CD14-positive monocyte (primary cell): ENCODE results near the gene AP2M1. TPM values are rescaled to one million over a fixed set of nuclear protein-coding genes. Genes with fewer than 3 reads are reported as not detected.
A peak's percentile ranks its signal among the peaks of the same experiment; 100 is the strongest.

Source experiments
- DNase-seq, 3 donors: peaks; one replicate each; pipeline ENCODE4 v3.0.0-alpha.2; 2011 to 2022
- H2AFZ ChIP-seq: 2 replicates; pipeline ENCODE4 v1.6.0; 2012; ENCODE audit warnings: mild to moderate bottlenecking, low read depth, low read length, inconsistent platforms; ENCODE audit not compliant: insufficient read depth, poor library complexity, severe bottlenecking
- H3K27ac ChIP-seq, 2 donors: 1 replicate in 1 of 2; 2 replicates in 1 of 2; pipeline ENCODE4 v1.5.1; 2012 to 2013; ENCODE audit warnings: low read length in 2 of 2, control low read depth in 1 of 2, inconsistent platforms in 1 of 2, low read depth in 1 of 2, mild to moderate bottlenecking in 1 of 2
- H3K27me3 ChIP-seq, 2 donors: one replicate each; pipeline versions ENCODE4 v1.6.0 to v1.6.1; 2011 to 2013; ENCODE audit warnings: low read length in 2 of 2; ENCODE audit not compliant: control insufficient read depth in 2 of 2, insufficient read depth in 2 of 2
- H3K36me3 ChIP-seq, 2 donors: replicated peaks in 1 of 2; 1 replicate in 1 of 2; 2 replicates in 1 of 2; pipeline versions ENCODE4 v1.5.1 to v1.6.1; 2012 to 2013; ENCODE audit warnings: low read length in 2 of 2, control low read depth in 1 of 2, inconsistent platforms in 1 of 2, mild to moderate bottlenecking in 1 of 2; ENCODE audit not compliant: insufficient read depth in 2 of 2, control insufficient read depth in 1 of 2
- H3K4me1 ChIP-seq, 2 donors: 1 replicate in 1 of 2; 2 replicates in 1 of 2; pipeline versions ENCODE4 v1.5.1 to v1.6.1; 2012 to 2013; ENCODE audit warnings: low read length in 2 of 2, control low read depth in 1 of 2, inconsistent platforms in 1 of 2, mild to moderate bottlenecking in 1 of 2, moderate library complexity in 1 of 2; ENCODE audit not compliant: insufficient read depth in 2 of 2, control insufficient read depth in 1 of 2
- H3K4me2 ChIP-seq: replicated peaks from 2 replicates; pipeline ENCODE3; 2012; ENCODE audit warnings: low read length, moderate library complexity, mild to moderate bottlenecking; ENCODE audit not compliant: poor library complexity, severe bottlenecking; ENCODE audit errors: extremely low read depth
- H3K4me3 ChIP-seq, 3 experiments: fragments of 200-600 bp in 1 of 3; sonication (generic) in 1 of 3; replicated peaks in 1 of 3; 1 replicate in 2 of 3; 2 replicates in 1 of 3; pipeline ENCODE4 v1.5.1; 2011 to 2013; ENCODE audit warnings: low read length in 3 of 3, mild to moderate bottlenecking in 3 of 3, control low read depth in 2 of 3, low read depth in 2 of 3, inconsistent platforms in 1 of 3, moderate library complexity in 1 of 3
- H3K79me2 ChIP-seq: 2 replicates; pipeline ENCODE4 v1.6.0; 2012; ENCODE audit warnings: mild to moderate bottlenecking, control low read depth, inconsistent platforms, low read length, moderate library complexity; ENCODE audit not compliant: insufficient read depth
- H3K9ac ChIP-seq: 2 replicates; pipeline ENCODE4 v1.6.0; 2017; ENCODE audit warnings: low read length, mild to moderate bottlenecking; ENCODE audit not compliant: insufficient read depth, poor library complexity, severe bottlenecking
- H3K9me3 ChIP-seq, 2 donors: replicated peaks in 1 of 2; 1 replicate in 1 of 2; 2 replicates in 1 of 2; pipeline versions ENCODE4 v1.5.1 to v1.6.1; 2012 to 2013; ENCODE audit warnings: low read length in 2 of 2, control low read depth in 1 of 2; ENCODE audit not compliant: control insufficient read depth in 1 of 2, insufficient read depth in 1 of 2
- H4K20me1 ChIP-seq: 2 replicates; pipeline ENCODE4 v1.6.0; 2012; ENCODE audit warnings: mild to moderate bottlenecking, low read length, control low read depth, moderate library complexity; ENCODE audit not compliant: insufficient read depth
- H3K27ac Mint-ChIP-seq, 7 donors: one replicate each; pipeline ENCODE4 v1.8.0; 2020; ENCODE audit warnings: mild to moderate bottlenecking in 7 of 7, mixed read lengths in 7 of 7, moderate library complexity in 6 of 7, inconsistent platforms in 2 of 7
- H3K27me3 Mint-ChIP-seq, 3 donors: one replicate each; pipeline ENCODE4 v1.8.0; 2021 to 2022; ENCODE audit warnings: low read depth in 3 of 3, mild to moderate bottlenecking in 3 of 3, mixed read lengths in 3 of 3, moderate library complexity in 3 of 3, inconsistent platforms in 1 of 3
- H3K36me3 Mint-ChIP-seq, 2 donors: one replicate each; pipeline ENCODE4 v1.8.0; 2020; ENCODE audit warnings: mixed read lengths in 2 of 2, inconsistent platforms in 1 of 2, mild to moderate bottlenecking in 1 of 2
- H3K4me1 Mint-ChIP-seq: one replicate; pipeline ENCODE4 v1.8.0; 2020; ENCODE audit warnings: mild to moderate bottlenecking, mixed read lengths
- H3K4me3 Mint-ChIP-seq, 2 donors: one replicate each; pipeline ENCODE4 v1.8.0; 2020; ENCODE audit warnings: mild to moderate bottlenecking in 2 of 2, mixed read lengths in 2 of 2, moderate library complexity in 1 of 2
- H3K9me3 Mint-ChIP-seq, 7 donors: one replicate each; pipeline ENCODE4 v1.8.0; 2020 to 2022; ENCODE audit warnings: mixed read lengths in 7 of 7, mild to moderate bottlenecking in 6 of 7, moderate library complexity in 6 of 7, inconsistent platforms in 2 of 7
- CTCF ChIP-seq: fragments of 200-600 bp; IDR thresholded peaks from one replicate; pipeline ENCODE4 v1.8.0; 2022; ENCODE audit warnings: antibody characterized with exemption, mild to moderate bottlenecking
- WGBS: methylation state at CpG from one replicate; pipeline ENCODE4 v1.1.5; 2013; ENCODE audit warnings: missing lambda C conversion rate; ENCODE audit not compliant: insufficient coverage; 5-methylcytosine and 5-hydroxymethylcytosine counted together
- intact Hi-C, 2 donors: fragments of 100-400 bp; cut with micrococcal nuclease; formaldehyde crosslinking; loops; one replicate each; pipeline versions ENCODE4 v1.15.0 to v1.15.1; 2023
- polyA plus RNA-seq, 3 donors: library from polyadenylated mRNA; depleted of rRNA in 1 of 3; unstranded in 2 of 3; stranded (reverse) in 1 of 3; fragments of 300-500 nt in 2 of 3; fragments of >200 nt in 1 of 3; fragmentation: Illumina TruSeq in 2 of 3; gene quantifications; 1 replicate in 2 of 3; 2 replicates in 1 of 3; pipeline ENCODE4 v1.2.3, GENCODE V29; 2012 to 2021

Gene AP2M1
- polyA plus RNA-seq, 3 donors, result 283 to 327 (median 295) TPM

- no peak overlapping the region for H3K4me2 ChIP-seq
- Mint-ChIP-seq H3K9me3 (peaks cover 0 to 16% (median 6%) of the 10 kb centered on the region in 7 donors), H3K4me1 (peaks cover 8% of the 10 kb centered on the region), H3K36me3 (no peaks in the 10 kb centered on the region), H3K27ac (no peak overlapping the region), H3K4me3 (peak overlapping the region in 1 of 2 donors; percentile 76), H3K27me3 (peaks cover 65 to 87% (median 68%) of the 10 kb centered on the region in 3 donors)
- no peak overlapping the region for H2AFZ ChIP-seq
- H3K36me3 ChIP-seq, result no peaks in the 10 kb centered on the region
- H3K27ac ChIP-seq, result no peak overlapping the region
- H3K4me3 ChIP-seq, result no peak overlapping the region
- H4K20me1 ChIP-seq, result no peaks in the 10 kb centered on the region
- H3K9me3 ChIP-seq, result peaks cover 0 to 15% of the 10 kb centered on the region in 2 donors
- no peaks in the 10 kb centered on the region for H3K79me2 ChIP-seq
- H3K9ac ChIP-seq, result no peak overlapping the region
- H3K27me3 ChIP-seq, result peaks cover 50 to 68% of the 10 kb centered on the region in 2 donors
- peaks cover 4 to 8% of the 10 kb centered on the region in 2 donors for H3K4me1 ChIP-seq
- intact Hi-C loops, result no loop called here
- DNase-seq, result no peak
- no peak for TF ChIP-seq CTCF
- 33% methylated on average over 3 of the region's 12 CpGs for WGBS
Observed at GRCh38 chr3:184228376-184229137, 53.9 kb downstream of the AP2M1 start.

GRCh38 chr3:184229394-184230080 is 54.9 kb downstream of the AP2M1 start, which contains the start of gene VWA5B2:
TSS of gene VWA5B2 (plus strand) at chr3:184229585. CDS start at chr3:184230529, 944 bp downstream.
- peaks cover 0 to 16% (median 6%) of the 10 kb centered on the region in 7 donors for H3K9me3 Mint-ChIP-seq
- no peak within 1 kb of the TSS for H3K4me3 ChIP-seq
- H3K4me2 ChIP-seq, result peak within 1 kb of the TSS; percentile 36
- no peaks in the 10 kb centered on the region for H3K36me3 Mint-ChIP-seq
- peak within 1 kb of the TSS; percentile 15 for H3K9ac ChIP-seq
- no peaks in the 10 kb centered on the region for H3K36me3 ChIP-seq
- no peak within 1 kb of the TSS for H3K27ac ChIP-seq
- H3K27ac Mint-ChIP-seq, result no peak within 1 kb of the TSS
- no peak for TF ChIP-seq CTCF
- intact Hi-C loops, result no loop called here
- peaks cover 8% of the 10 kb centered on the region for H3K4me1 Mint-ChIP-seq
- under 1% methylated on average over 64 of the region's 66 CpGs for WGBS
- H3K27me3 Mint-ChIP-seq, result peaks cover 66 to 89% (median 68%) of the 10 kb centered on the region in 3 donors
- no peaks in the 10 kb centered on the region for H4K20me1 ChIP-seq
- H3K4me3 Mint-ChIP-seq, result peak within 1 kb of the TSS in 1 of 2 donors; percentile 76
- H2AFZ ChIP-seq, result peak within 1 kb of the TSS; percentile 56
- H3K4me1 ChIP-seq, result peaks cover 4 to 8% of the 10 kb centered on the region in 2 donors
- H3K9me3 ChIP-seq, result peaks cover 0 to 15% of the 10 kb centered on the region in 2 donors
- no peaks in the 10 kb centered on the region for H3K79me2 ChIP-seq
- no peak for DNase-seq
- H3K27me3 ChIP-seq, result peaks cover 50 to 70% of the 10 kb centered on the region in 2 donors
